Measurements from ENCODE around the gene AKAP8L.

- TF ChIP-seq CTCF (conservative IDR thresholded peaks at IDR 0.05; ENCODE audit: low read length) (no peak), EZH2phosphoT487 (IDR thresholded peaks at IDR 0.05; ENCODE audit: borderline replicate concordance) (no peak)
These were observed 37.7 kb upstream of the AKAP8L start for GRCh38 chr19:15456441-15456840.

Measured in Loucy (cell line).